ENCODE measurements around the gene PXYLP1. TPM values are rescaled to one million over a fixed set of nuclear protein-coding genes. Genes with fewer than 3 reads are reported as not detected.
A peak's percentile ranks its signal among the peaks of the same experiment; 100 is the strongest.

The PXYLP1 gene
- total and polyA plus RNA-seq, 10 of the 15 experiments (the other 5 are each of a cell fraction or from before 2014, with no cell fraction given) = 0.06 to 1.7 (median 0.35) TPM

DNA sequence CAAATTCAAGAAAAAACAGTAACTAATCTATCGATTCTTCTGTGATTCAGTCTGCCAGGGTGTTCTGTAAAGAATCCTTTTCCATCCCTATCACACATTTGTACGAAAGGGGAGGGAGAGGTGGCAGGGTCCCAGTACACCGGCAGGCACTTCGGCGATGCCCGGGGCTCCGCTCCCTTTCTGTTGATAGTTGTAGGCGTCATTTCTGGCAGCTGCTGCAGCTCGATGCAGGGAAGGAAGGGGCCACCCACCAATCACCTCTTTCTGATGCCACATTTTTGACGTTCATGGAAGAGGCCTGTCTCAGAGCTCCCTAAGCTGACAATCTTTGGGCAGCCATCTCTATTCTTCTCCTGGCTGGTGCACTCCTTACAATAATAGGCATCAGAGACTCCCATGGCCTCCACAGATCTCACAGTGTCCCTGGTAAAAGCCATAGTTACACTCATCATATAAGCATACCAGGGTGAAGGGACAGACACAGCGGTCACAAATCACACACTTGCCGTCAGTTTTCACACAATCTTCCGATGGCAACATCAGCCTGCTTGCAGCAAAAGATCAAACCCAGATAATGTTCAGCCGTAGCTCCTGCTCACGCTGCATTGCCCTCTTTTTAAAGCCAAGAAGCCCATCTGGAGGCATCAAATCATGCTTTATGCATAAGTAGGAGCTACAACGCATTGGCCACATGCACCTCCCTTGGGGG, 75.9 kb downstream of the PXYLP1 start:
- Histone ChIP-seq H3K9ac (ENCODE audit: control insufficient read depth, insufficient read depth, low read length) (no peak overlapping the region), H3K27me3 (replicated peaks in 1 of 2; ENCODE audit: control insufficient read depth in 2 of 2, insufficient read depth in 2 of 2, low read length in 1 of 2) (no peaks in the 10 kb centered on the region), H3K4me2 (ENCODE audit: control insufficient read depth, insufficient read depth) (no peak overlapping the region), H3K4me3 (no peak overlapping the region), H3K9me3 (replicated peaks; ENCODE audit: control insufficient read depth, insufficient read depth, low read length) (no peaks in the 10 kb centered on the region), H3K4me1 (ENCODE audit: control insufficient read depth, insufficient read depth, low read length) (peaks cover 19% of the 10 kb centered on the region), H3K27ac (ENCODE audit: control insufficient read depth, insufficient read depth) (no peak overlapping the region), H3K79me2 (ENCODE audit: control insufficient read depth, insufficient read depth, low read length) (peaks cover 12% of the 10 kb centered on the region), H2AFZ (ENCODE audit: control insufficient read depth, low read depth, low read length) (peak overlapping the region; percentile 40), H4K20me1 (ENCODE audit: control insufficient read depth, insufficient read depth) (no peaks in the 10 kb centered on the region), H3K36me3 (ENCODE audit: control insufficient read depth in 2 of 2, insufficient read depth in 2 of 2, low read length in 1 of 2) (no peaks in the 10 kb centered on the region)
- CTCF ChIA-PET = interaction anchor here (0.7 to 20.6 kb wide), 12 partner anchors 16 to 252 kb away, joined by 3 to 642 read pairs (median 6); partner anchors contain the start of gene PXYLP1
- RAD21 ChIA-PET (ENCODE audit: unreplicated experiment) = interaction anchor here (0.9 to 11.1 kb wide), 6 partner anchors 53 to 254 kb away, joined by 3 to 164 read pairs (median 7); no protein-coding TSS in a partner anchor
- in situ Hi-C loops (cut with MboI) (loop anchor here (5.0 to 10.0 kb wide), 3 partner anchors 145 to 337 kb away; no protein-coding TSS in a partner anchor), intact Hi-C loops (cut with micrococcal nuclease; ENCODE audit: unreplicated experiment) (no loop called here)
- no peak for TF ChIP-seq BCL11A (IDR thresholded peaks at IDR 0.05; ENCODE audit: low read depth, low read length)
- no peak for TF ChIP-seq SPI1 (IDR thresholded peaks at IDR 0.05; ENCODE audit: borderline replicate concordance, insufficient read depth, low read depth, low read length)
- no peak for TF ChIP-seq RUNX3 (IDR thresholded peaks at IDR 0.05; ENCODE audit: low read length)
- TF ChIP-seq HCFC1 (IDR thresholded peaks at IDR 0.05; ENCODE audit: low read length) = no peak
- no peak for TF ChIP-seq TCF12 (IDR thresholded peaks at IDR 0.05; ENCODE audit: low read depth, low read length)
- no peak for TF ChIP-seq NRF1 (conservative IDR thresholded peaks at IDR 0.05; ENCODE audit: low read depth, low read length)
- TF ChIP-seq MTA3 (IDR thresholded peaks at IDR 0.05; ENCODE audit: borderline replicate concordance, low read length) = no peak
- TF ChIP-seq, protein P1, sequence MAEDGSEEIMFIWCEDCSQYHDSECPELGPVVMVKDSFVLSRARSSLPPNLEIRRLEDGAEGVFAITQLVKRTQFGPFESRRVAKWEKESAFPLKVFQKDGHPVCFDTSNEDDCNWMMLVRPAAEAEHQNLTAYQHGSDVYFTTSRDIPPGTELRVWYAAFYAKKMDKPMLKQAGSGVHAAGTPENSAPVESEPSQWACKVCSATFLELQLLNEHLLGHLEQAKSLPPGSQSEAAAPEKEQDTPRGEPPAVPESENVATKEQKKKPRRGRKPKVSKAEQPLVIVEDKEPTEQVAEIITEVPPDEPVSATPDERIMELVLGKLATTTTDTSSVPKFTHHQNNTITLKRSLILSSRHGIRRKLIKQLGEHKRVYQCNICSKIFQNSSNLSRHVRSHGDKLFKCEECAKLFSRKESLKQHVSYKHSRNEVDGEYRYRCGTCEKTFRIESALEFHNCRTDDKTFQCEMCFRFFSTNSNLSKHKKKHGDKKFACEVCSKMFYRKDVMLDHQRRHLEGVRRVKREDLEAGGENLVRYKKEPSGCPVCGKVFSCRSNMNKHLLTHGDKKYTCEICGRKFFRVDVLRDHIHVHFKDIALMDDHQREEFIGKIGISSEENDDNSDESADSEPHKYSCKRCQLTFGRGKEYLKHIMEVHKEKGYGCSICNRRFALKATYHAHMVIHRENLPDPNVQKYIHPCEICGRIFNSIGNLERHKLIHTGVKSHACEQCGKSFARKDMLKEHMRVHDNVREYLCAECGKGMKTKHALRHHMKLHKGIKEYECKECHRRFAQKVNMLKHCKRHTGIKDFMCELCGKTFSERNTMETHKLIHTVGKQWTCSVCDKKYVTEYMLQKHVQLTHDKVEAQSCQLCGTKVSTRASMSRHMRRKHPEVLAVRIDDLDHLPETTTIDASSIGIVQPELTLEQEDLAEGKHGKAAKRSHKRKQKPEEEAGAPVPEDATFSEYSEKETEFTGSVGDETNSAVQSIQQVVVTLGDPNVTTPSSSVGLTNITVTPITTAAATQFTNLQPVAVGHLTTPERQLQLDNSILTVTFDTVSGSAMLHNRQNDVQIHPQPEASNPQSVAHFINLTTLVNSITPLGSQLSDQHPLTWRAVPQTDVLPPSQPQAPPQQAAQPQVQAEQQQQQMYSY (CRISPR knock-in tag; IDR thresholded peaks at IDR 0.05) = no peak
- TF ChIP-seq HDAC6 (IDR thresholded peaks at IDR 0.05; ENCODE audit: unreplicated experiment) = no peak
- no peak for TF ChIP-seq IKZF1 (conservative IDR thresholded peaks at IDR 0.05)
- TF ChIP-seq CHD4 (IDR thresholded peaks at IDR 0.05) = no peak
- no peak for TF ChIP-seq ZNF24 (IDR thresholded peaks at IDR 0.05)
- POLR2A ChIA-PET = interaction anchor here (1.1 kb wide), 1 partner anchor 20 kb away, joined by 4 read pairs; no protein-coding TSS in a partner anchor
- 79% methylated on average over 16 of the region's 16 CpGs for WGBS (ENCODE audit: insufficient coverage, insufficient replicate concordance, low lambda C conversion rate, missing lambda C conversion rate)
- BruUV-seq (replicated peaks) = no TSS peak
- no peak for FAIRE-seq
- SMC1A ChIA-PET (ENCODE audit: uncharacterized antibody, unreplicated experiment) = interaction anchor here (0.6 to 17.9 kb wide), 12 partner anchors 8 to 150 kb away, joined by 3 to 405 read pairs (median 4); no protein-coding TSS in a partner anchor
- no peak for ATAC-seq
- DNase-seq (ENCODE audit: low read depth, low spot score) = no peak

Measured in GM12878 (cell line).